Ovary (tissue), 9 donors: Measurements from ENCODE around the gene HECTD4. TPM values are rescaled to one million over a fixed set of nuclear protein-coding genes. Genes with fewer than 3 reads are reported as not detected.

Source experiments
- DNase-seq, 5 donors: peaks; one replicate each; pipeline ENCODE4 v3.0.0-alpha.2; 2019 to 2020
- H3K27ac ChIP-seq, 2 donors: fragments of 200-600 bp; one replicate each; pipeline versions ENCODE4 v1.5.1 to v1.8.0; 2019 to 2022
- H3K27me3 ChIP-seq: fragments of 200-600 bp; one replicate; pipeline ENCODE4 v1.8.0; 2022
- H3K36me3 ChIP-seq: fragments of 200-600 bp; sonication (generic); one replicate; pipeline ENCODE4 v1.5.1; 2019
- H3K4me1 ChIP-seq: one replicate; pipeline ENCODE4 v1.8.1; 2013; ENCODE audit warnings: mild to moderate bottlenecking, moderate library complexity; ENCODE audit not compliant: insufficient read depth
- H3K4me3 ChIP-seq: fragments of 200-600 bp; sonication (generic); one replicate; pipeline ENCODE4 v1.5.1; 2017
- H3K9me3 ChIP-seq, 2 donors: fragments of 200-600 bp in 1 of 2; sonication (generic) in 1 of 2; one replicate each; pipeline versions ENCODE4 v1.5.1 to v1.8.1; 2013 to 2019; ENCODE audit warnings: mild to moderate bottlenecking in 1 of 2, moderate library complexity in 1 of 2
- CTCF ChIP-seq, 3 donors: fragments of 450-650 bp in 2 of 3; fragments of 200-600 bp in 1 of 3; IDR thresholded peaks; one replicate each; pipeline versions ENCODE4 v1.5.1 to v1.8.0; 2016 to 2022; ENCODE audit warnings: antibody characterized with exemption in 3 of 3, mild to moderate bottlenecking in 1 of 3
- EP300 ChIP-seq: sonication (generic); formaldehyde crosslinking; IDR thresholded peaks from one replicate; pipeline ENCODE4 v1.6.1; 2017; ENCODE audit warnings: antibody characterized with exemption
- POLR2A ChIP-seq: fragments of 450-650 bp; IDR thresholded peaks from one replicate; pipeline ENCODE4 v1.6.1; 2017; ENCODE audit warnings: antibody characterized with exemption, mild to moderate bottlenecking, moderate library complexity
- WGBS, 3 donors: extraction: QIAGEN DNeasy Blood & Tissue Kit in 1 of 3; methylation state at CpG; one replicate each; pipeline versions ENCODE4 v1.1.5 to v1.1.7; 2013 to 2017; 5-methylcytosine and 5-hydroxymethylcytosine counted together
- intact Hi-C, 4 donors: fragments of 100-400 bp; cut with DNase I; formaldehyde crosslinking; loops; one replicate each; pipeline versions ENCODE4 v1.11.0 to v1.15.1; 2022 to 2023
- polyA plus RNA-seq, 2 donors: library from polyadenylated mRNA; stranded (reverse); fragments of 200-250 nt in 1 of 2; fragments of 350-450 nt in 1 of 2; fragmentation: Illumina TruSeq in 1 of 2; extraction: RNeasy Lipid Tissue Mini Kit (QIAGEN cat#74804) in 1 of 2; gene quantifications; one replicate each; pipeline ENCODE4 v1.2.3, GENCODE V29; 2013 to 2014
- total RNA-seq, 7 donors: library from RNA; depleted of rRNA in 2 of 7; stranded (reverse); fragments of >200 nt in 2 of 7; fragmentation: NEBNext Ultra II Directional in 3 of 7; extraction: Animal tissue kit (Norgen Biotek cat#: 25700) in 3 of 7; gene quantifications; one replicate each; pipeline versions ENCODE4 v1.1.0 to v1.2.4, GENCODE V29; 2016 to 2023
- donor health status: DM: no; HTN: no; CAD: no; lungs with moderate emphysema.
- donor health status: DM: no; HTN: no; CAD: no.
- donor health status: Bipolar disorder and iron deficiency.
- donor health status: DM: yes; HTN: yes; CAD: no.
- donor health status: DM: no; HTN: no; CAD: no.
- donor health status: DM: yes; HTN: yes; CAD: no.

The HECTD4 gene
- total and polyA plus RNA-seq, 9 donors, result 12.3 to 47.3 (median 34.9) TPM

- intact Hi-C loops, result no loop called here
- H3K9me3 ChIP-seq, result no peaks in the 10 kb centered on the region
- TF ChIP-seq EP300, result no peak
- TF ChIP-seq POLR2A, result no peak
- TF ChIP-seq CTCF (IDR thresholded peaks at IDR 0.05), result no peak
- H3K27ac ChIP-seq, result no peak overlapping the region
- no peak for DNase-seq
- H3K4me3 ChIP-seq, result no peak overlapping the region
- no peaks in the 10 kb centered on the region for H3K36me3 ChIP-seq
- WGBS, 3 donors, result 48 to 53% (median 53%) methylated on average over 2 of the region's 2 CpGs
- H3K4me1 ChIP-seq, result peaks cover 1% of the 10 kb centered on the region
- H3K27me3 ChIP-seq, result no peaks in the 10 kb centered on the region
Measured at GRCh38 chr12:112283546-112283945, 98.7 kb downstream of the HECTD4 start.

GRCh38 chr12:112282920-112283319 is 99.3 kb downstream of the HECTD4 start:
- no peak overlapping the region for H3K27ac ChIP-seq
- H3K9me3 ChIP-seq, result no peaks in the 10 kb centered on the region
- TF ChIP-seq POLR2A, result no peak
- no peak for TF ChIP-seq EP300
- no peak for TF ChIP-seq CTCF (IDR thresholded peaks at IDR 0.05)
- intact Hi-C loops, result no loop called here
- no peak for DNase-seq
- H3K4me3 ChIP-seq, result no peak overlapping the region
- H3K36me3 ChIP-seq, result no peaks in the 10 kb centered on the region
- peaks cover 1% of the 10 kb centered on the region for H3K4me1 ChIP-seq
- no peaks in the 10 kb centered on the region for H3K27me3 ChIP-seq
- 94 to 95% (median 95%) methylated on average over 8 of the region's 8 CpGs for WGBS, 3 donors

GRCh38 chr12:112275836-112276235 is 106.4 kb downstream of the HECTD4 start:
- TF ChIP-seq CTCF (IDR thresholded peaks at IDR 0.05), result no peak
- TF ChIP-seq EP300, result no peak
- TF ChIP-seq POLR2A, result no peak
- intact Hi-C loops, result no loop called here
- no peak overlapping the region for H3K4me3 ChIP-seq
- no peak for DNase-seq
- 84 to 95% (median 95%) methylated on average over 3 of the region's 3 CpGs for WGBS, 3 donors
- no peaks in the 10 kb centered on the region for H3K27me3 ChIP-seq
- no peaks in the 10 kb centered on the region for H3K36me3 ChIP-seq
- no peaks in the 10 kb centered on the region for H3K9me3 ChIP-seq
- H3K27ac ChIP-seq, result no peak overlapping the region
- H3K4me1 ChIP-seq, result no peaks in the 10 kb centered on the region

GRCh38 chr12:112275207-112275606 is 107.0 kb downstream of the HECTD4 start:
- H3K36me3 ChIP-seq, result no peaks in the 10 kb centered on the region
- WGBS, 3 donors, result 96 to 98% (median 98%) methylated on average over 2 of the region's 2 CpGs

More at GRCh38 chr12:112275207-112275606, 107.0 kb downstream of the HECTD4 start:
- Histone ChIP-seq H3K9me3 (no peaks in the 10 kb centered on the region), H3K4me3 (no peak overlapping the region), H3K4me1 (no peaks in the 10 kb centered on the region), H3K27ac (no peak overlapping the region), H3K27me3 (no peaks in the 10 kb centered on the region)
- intact Hi-C loops, result no loop called here
- TF ChIP-seq EP300 (no peak), POLR2A (no peak), CTCF (IDR thresholded peaks at IDR 0.05) (no peak)
- DNase-seq, result no peak
